CD4-positive, alpha-beta T cell treated with Interferon gamma for 1 hour (primary cell): Measurements from ENCODE around the gene UGT3A2.
"Not testable (repeated sequence)": the region's sequence is repeated elsewhere in the genome, so short reads cannot be mapped to it uniquely, and the experiment has no call there.

ENCODE experiments used
- DNase-seq: peaks from one replicate; pipeline ENCODE4 v3.0.0-alpha.2; 2020

Gene UGT3A2

DNA sequence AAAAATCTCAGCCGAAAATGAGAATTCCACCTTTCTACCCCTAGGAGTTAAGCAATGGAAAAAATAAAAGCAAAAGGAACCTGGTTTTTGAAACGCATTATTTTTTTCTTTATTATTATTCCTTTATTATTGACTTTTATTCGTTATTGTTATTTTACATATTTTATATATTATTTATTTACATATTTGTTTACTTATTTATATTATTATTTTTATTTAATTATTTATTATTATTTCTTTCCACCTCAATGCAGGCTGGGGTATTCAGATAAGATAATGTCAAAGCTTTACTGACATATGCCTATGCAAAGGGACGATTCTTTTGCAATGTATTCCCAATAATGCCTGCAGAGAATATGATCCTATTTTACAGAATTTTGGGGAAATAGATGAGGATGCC is 16.7 kb downstream of the UGT3A2 start:
- no peak for DNase-seq

GRCh38 chr5:36047384-36048160 is 19.1 kb downstream of the UGT3A2 start:
- DNase-seq = no peak

GRCh38 chr5:36045895-36046294 is 20.8 kb downstream of the UGT3A2 start:
- no peak for DNase-seq

DNA sequence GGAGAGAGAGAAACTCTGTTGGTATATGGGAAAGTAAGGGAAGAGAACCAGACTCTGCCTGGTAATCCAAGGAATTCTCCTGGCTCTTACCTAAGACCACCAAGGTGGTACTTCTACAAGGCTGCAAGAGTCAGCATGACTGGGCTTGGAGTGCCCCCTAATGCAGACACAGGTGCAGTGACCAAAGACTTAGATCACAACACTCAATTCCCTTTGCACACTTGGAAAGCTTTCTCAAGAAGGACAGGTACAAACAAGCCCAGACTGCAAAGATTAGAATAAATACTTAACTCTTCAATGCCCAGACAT is 25.2 kb downstream of the UGT3A2 start:
- DNase-seq = no peak

- no peak for DNase-seq
Measured at GRCh38 chr5:36040651-36041536, 25.8 kb downstream of the UGT3A2 start.

GRCh38 chr5:36035696-36036095 is 31.0 kb downstream of the UGT3A2 start:
- DNase-seq = no peak

DNA sequence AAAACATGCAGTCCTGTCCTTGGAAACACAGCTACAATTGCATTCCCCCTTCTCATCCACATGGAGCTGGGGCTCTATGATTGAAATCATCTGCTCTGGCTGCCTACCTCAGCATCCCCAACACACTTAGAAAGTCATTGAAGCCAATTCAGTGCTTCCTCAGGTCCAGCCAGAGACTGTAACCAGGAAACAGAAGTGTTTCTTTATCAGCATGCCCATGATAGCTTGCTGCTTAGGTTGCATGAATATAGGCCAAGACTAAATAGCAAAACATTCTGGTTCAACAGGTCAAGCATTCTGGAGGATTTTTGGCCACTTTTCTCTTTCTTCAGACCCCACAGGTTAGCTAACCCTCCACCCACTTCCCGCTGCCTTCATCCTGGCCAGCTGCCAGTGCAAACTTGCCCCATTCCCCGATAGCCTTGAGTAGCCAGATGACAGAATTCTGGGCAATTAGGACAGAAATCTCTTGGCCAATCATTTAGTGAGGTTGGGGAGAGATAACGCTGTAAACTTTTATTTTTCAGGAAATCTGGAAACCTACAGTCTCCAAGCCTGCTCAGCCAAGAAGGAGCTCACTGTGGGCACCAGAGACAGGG is 32.0 kb downstream of the UGT3A2 start:
- not testable (repeated sequence) for DNase-seq

GRCh38 chr5:36033486-36033885 is 33.2 kb downstream of the UGT3A2 start:
- no peak for DNase-seq

DNA sequence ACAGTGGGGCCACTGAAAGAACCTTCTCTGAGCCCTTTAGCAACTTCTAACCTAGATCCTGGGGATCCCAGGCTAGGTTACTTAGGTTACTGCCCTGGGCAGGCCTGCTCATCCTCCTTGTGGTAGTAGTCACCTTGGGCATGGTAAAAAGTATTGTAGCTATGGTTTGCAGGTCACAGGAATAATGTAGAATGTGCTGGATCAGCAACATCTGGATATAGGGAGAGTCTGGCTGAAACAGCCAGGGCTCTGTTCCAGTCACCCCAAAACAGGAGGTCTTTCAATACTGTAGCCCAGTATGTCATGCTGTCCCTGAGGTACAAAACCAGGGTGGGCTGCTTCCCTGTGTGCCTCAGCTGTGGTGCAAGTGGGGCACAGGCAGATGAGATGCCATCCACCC is 33.6 kb downstream of the UGT3A2 start:
- no peak for DNase-seq

DNA sequence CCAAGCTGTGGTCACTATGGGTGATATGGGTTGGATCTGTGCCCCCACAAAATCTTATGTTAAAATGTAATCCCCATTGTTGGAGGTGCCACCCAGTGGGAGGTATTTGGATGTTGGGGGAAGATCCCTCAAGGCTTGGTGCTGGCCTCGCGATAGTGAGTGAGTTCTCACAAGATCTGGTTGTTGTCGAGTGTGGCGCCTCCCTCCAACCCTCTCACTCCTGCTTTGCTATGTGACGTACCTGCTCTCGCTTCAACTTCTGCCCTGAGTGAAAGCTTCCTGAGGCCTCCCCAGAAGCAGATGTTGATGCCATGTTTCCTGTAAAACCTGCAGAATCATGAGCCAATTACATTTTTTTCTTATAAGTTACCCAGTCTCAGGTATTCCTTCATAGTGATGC is 35.5 kb downstream of the UGT3A2 start:
- no peak for DNase-seq

- DNase-seq = no peak
Measured at GRCh38 chr5:36029914-36030313, 36.8 kb downstream of the UGT3A2 start.

DNA sequence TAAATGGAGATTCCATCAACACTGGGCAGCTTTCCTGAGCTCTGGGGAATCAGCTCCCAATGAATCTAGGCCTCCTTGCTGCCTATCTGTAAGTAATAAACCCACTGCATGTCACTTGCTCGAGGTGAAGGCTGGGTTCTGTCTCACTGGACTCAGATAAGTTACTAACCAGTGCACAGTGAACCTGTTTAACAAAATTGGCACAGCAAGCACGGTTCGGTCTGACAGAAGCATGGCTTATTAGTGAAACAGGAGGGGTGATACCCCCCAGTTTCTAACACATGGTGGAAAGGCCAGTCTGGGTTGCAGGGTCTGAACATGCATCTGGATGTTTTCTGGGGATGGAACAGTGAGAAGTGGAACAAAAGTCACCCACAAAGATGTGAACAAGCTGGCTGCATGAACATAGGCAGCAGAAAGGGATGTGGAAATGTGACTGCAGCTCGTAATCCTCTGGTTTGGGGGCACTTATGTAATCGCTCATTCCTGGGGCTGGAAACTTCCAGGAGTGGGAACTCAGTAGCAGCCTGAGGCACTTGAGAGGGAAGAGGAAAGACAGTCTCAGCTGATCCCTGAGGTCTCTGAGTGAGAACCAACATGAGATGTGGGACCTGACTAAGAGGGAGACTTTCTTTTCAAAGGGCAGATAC is 37.7 kb downstream of the UGT3A2 start:
- DNase-seq = no peak

DNA sequence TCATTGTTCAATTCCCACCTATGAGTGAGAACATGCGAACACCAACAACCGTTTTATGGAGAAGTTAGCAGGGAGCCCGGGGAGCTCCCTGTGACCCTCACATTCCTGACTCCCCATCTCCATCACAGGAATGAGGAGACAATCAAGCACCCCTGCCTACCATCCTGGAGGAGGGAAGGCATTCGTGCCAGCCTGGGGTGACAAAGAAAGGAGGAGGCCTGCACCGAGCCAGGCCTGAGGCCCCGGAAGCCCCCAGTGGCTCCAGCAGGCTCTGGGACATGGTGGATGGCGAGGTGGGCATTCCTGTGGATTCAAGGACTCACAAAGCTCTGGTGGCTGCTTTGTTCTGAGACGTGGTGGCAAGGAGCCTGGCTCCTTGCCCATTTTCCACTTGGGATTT is 39.0 kb downstream of the UGT3A2 start:
- no peak for DNase-seq

GRCh38 chr5:36026706-36027465 is 39.8 kb downstream of the UGT3A2 start:
- DNase-seq = no peak

DNA sequence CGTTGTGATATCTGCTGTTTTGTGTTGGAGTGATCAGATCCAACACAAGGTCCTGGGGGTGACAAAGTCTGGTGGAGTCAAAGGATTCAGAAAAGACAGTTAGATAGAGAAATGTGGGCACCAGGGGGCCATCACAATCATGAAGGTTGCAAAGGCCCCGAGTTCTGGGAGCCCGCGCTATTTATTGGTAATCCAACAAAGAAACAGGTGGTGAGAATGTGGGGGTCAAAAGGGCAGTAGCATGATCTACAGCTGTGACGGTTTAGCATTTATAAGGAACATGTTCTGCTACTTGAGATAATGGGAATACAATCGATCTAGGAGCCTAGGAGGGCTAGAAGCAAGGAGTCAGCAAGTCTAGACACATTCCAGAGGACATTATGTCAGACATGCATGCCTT is 44.4 kb downstream of the UGT3A2 start:
- DNase-seq = not testable (repeated sequence)

DNA sequence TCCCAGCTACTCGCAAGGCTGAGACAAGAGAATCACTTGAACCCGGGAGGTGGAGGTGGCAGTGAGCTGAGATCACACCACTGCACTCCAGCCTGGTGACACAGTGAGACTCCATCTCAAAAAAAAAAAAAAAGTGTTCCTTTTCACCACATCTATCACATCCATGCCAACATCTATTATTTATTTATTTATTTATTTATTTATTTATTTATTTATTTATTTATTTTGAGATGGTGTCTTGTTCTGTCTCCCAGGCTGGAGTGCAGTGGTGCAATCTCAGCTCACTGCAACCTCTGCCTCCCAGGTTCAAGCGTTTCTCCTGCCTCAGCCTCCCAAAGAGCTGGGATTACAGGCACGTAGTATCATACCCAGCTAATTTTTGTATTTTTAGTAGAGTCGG is 47.1 kb downstream of the UGT3A2 start:
- DNase-seq = not testable (repeated sequence)

DNA sequence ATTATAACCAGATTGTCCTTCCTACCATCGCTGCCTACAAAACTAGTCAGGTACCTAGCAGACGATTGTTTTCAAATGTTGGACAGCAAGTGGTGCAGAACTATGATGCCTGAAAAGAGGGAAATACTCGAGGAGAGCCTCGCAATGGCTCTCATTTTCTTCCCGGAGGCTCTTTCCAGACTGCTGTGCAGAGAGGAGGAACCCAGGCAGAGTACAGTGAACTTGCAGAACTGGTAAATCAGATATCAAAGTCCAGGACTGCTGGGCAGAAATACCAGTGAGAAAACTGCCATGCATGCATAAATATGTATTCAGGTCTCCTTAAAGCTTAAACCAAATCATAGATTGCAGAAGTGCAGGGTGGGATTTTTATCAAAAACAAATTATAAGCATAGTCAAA is 49.1 kb downstream of the UGT3A2 start:
- no peak for DNase-seq

- no peak for DNase-seq
Measured at GRCh38 chr5:36017004-36017403, 49.7 kb downstream of the UGT3A2 start.

- DNase-seq = no peak
Measured at GRCh38 chr5:36013182-36013581, 53.5 kb downstream of the UGT3A2 start.

DNA sequence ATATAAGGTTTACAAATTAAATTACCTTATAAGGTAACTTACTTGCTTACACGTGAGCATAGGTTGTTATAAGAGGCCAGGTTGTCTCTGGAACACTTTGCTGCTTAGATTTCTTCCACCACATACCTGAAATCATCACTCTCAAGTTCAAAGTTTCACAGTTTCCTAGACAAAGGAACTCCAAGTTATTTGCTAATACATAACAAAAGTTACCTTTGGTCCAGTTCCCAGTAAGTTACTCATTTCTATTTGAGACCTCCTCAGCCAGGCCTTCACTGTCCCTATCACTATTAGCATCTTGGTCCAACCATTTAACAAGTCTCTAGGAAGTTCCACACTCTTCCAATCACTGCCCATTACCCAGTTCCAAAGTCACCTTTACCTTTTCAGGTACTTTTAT is 57.0 kb downstream of the UGT3A2 start:
- DNase-seq = no peak

DNA sequence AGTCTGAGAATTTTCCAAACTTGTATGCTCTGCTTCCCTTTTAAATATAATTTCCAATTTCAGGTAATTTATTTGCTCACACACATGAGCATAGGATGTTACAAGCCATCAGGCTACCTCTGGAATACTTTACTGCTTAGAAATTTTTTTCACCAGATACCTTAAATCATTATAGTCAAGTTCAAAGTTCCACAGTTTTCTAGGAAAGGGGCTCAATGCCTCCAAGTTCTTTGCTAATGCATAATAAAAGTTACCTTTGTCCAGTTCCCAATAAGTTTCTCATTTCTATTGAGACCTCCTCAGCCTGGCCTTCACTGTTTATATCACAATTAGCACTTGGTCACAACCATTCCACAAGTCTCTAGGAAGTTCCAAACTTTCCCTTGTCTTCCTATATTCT is 59.3 kb downstream of the UGT3A2 start:
- no peak for DNase-seq

- no peak for DNase-seq
Measured at GRCh38 chr5:36006163-36006562, 60.5 kb downstream of the UGT3A2 start.

DNA sequence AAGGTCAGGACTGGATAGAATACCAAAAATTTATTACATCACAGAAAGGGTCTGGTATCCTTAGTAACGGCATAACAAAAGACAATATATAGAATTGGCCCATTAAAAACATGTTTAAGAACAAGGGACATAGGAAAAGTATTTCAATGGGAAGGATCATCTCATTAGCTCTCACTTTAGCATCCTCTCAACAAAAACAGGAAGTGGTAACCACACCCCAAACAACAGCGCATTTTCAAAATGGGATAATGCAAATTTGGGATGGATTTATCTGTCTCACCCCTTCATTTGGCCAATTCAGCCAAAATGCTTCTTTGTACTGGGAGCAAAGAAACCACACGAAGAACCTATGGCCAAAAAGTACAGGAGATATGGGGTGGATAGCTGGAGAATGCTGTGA is 65.7 kb downstream of the UGT3A2 start:
- DNase-seq = no peak
